Endothelial cell of umbilical vein (primary cell): ENCODE data around the gene CLIC3. TPM values are rescaled to one million over a fixed set of nuclear protein-coding genes. Genes with fewer than 3 reads are reported as not detected.

Experiments used
- BruUV-seq: library from RNA; stranded (reverse); fragments of 400-500 nt; replicated peaks from 2 replicates; lab custom pipeline; 2021; lab: Mats Ljungman, UMichigan
- CTCF ChIA-PET: fragments of 300-600, 350-600 bp; sonication (Branson Sonifier 250); formaldehyde crosslinking; loops from one replicate; lab custom pipeline; 2021; ENCODE audit warnings: antibody characterized with exemption, inconsistent platforms; lab: Charles Lee
- POLR2A ChIA-PET: fragments of 300-600, 350-600 bp; sonication (Branson Sonifier 250); formaldehyde crosslinking; loops from one replicate; lab custom pipeline; 2021; ENCODE audit warnings: antibody characterized with exemption, inconsistent platforms; lab: Charles Lee
- DNase-seq: peaks from one replicate; pipeline ENCODE4 v3.0.0-alpha.2; 2011; ENCODE audit warnings: low read depth, low spot score
- FAIRE-seq: peaks from 2 replicates; lab custom pipeline; 2011; peaks lifted over from hg19 to GRCh38; lab: Jason Lieb, UNC
- H2AFZ ChIP-seq: 2 replicates; pipeline ENCODE4 v1.6.0; 2012; ENCODE audit warnings: low read depth, low read length, control low read depth, inconsistent platforms
- H3K27ac ChIP-seq: 2 replicates; pipeline ENCODE4 v1.5.1; 2011; ENCODE audit warnings: low read depth, mild to moderate bottlenecking, control low read depth, low read length, moderate library complexity; ENCODE audit not compliant: insufficient read depth
- H3K27me3 ChIP-seq, 2 experiments: 2 replicates each; pipeline versions ENCODE4 v1.6.0 to v1.6.1; 2011; ENCODE audit warnings: low read length in 2 of 2, mixed read lengths in 1 of 2; ENCODE audit not compliant: control insufficient read depth in 2 of 2, insufficient read depth in 2 of 2
- H3K36me3 ChIP-seq, 2 experiments: 2 replicates in 1 of 2; 3 replicates in 1 of 2; pipeline ENCODE4 v1.5.1; 2011; ENCODE audit warnings: low read length in 2 of 2, mild to moderate bottlenecking in 1 of 2, moderate library complexity in 1 of 2; ENCODE audit not compliant: control insufficient read depth in 2 of 2, insufficient read depth in 2 of 2; ENCODE audit errors: extremely low read depth in 1 of 2
- H3K4me1 ChIP-seq: 3 replicates; pipeline ENCODE4 v1.5.1; 2011; ENCODE audit warnings: mild to moderate bottlenecking, low read length; ENCODE audit not compliant: control insufficient read depth, insufficient read depth; ENCODE audit errors: extremely low read depth
- H3K4me2 ChIP-seq: 2 replicates; pipeline ENCODE4 v1.6.1; 2011; ENCODE audit warnings: low read length, control low read depth, mixed read lengths; ENCODE audit not compliant: insufficient read depth
- H3K4me3 ChIP-seq, 3 experiments: fragments of 200-600 bp in 1 of 3; sonication (generic), shearing (Covaris generic) in 1 of 3; replicated peaks in 1 of 3; 2 replicates each; pipeline ENCODE4 v1.5.1; 2011 to 2016; ENCODE audit warnings: control low read depth in 3 of 3, low read length in 3 of 3, mild to moderate bottlenecking in 2 of 3, inconsistent platforms in 1 of 3, low read depth in 1 of 3, moderate library complexity in 1 of 3; ENCODE audit not compliant: insufficient read depth in 1 of 3
- H3K79me2 ChIP-seq: 2 replicates; pipeline ENCODE4 v1.6.0; 2012; ENCODE audit warnings: low read length, inconsistent platforms; ENCODE audit not compliant: control insufficient read depth, insufficient read depth
- H3K9ac ChIP-seq: replicated peaks from 2 replicates; pipeline ENCODE3; 2011; ENCODE audit warnings: low read length, control low read depth; ENCODE audit not compliant: insufficient read depth; ENCODE audit errors: extremely low read depth
- H3K9me1 ChIP-seq: replicated peaks from 3 replicates; pipeline ENCODE4 v1.6.0; 2011; ENCODE audit warnings: mild to moderate bottlenecking, low read length; ENCODE audit not compliant: control insufficient read depth, insufficient read depth; ENCODE audit errors: extremely low read depth
- H3K9me3 ChIP-seq: replicated peaks from 2 replicates; pipeline ENCODE4 v1.5.1; 2012; ENCODE audit warnings: low read length, inconsistent platforms; ENCODE audit not compliant: control insufficient read depth, insufficient read depth
- H4K20me1 ChIP-seq: replicated peaks from 2 replicates; pipeline ENCODE3; 2011; ENCODE audit warnings: mild to moderate bottlenecking, low read length; ENCODE audit not compliant: control insufficient read depth, insufficient read depth; ENCODE audit errors: extremely low read depth
- CTCF ChIP-seq, 2 donors: IDR thresholded peaks; 1 replicate in 1 of 2; 2 replicates in 1 of 2; pipeline ENCODE4 v1.5.1; 2011; ENCODE audit warnings: low read length in 2 of 2, mild to moderate bottlenecking in 2 of 2, moderate library complexity in 2 of 2, control low read depth in 1 of 2, inconsistent platforms in 1 of 2, low read depth in 1 of 2; ENCODE audit not compliant: insufficient read depth in 1 of 2; ENCODE audit errors: extremely low read depth in 1 of 2
- EZH2 ChIP-seq: IDR thresholded peaks from 2 replicates; pipeline ENCODE4 v1.6.1; 2012; ENCODE audit warnings: borderline replicate concordance, low read depth, mild to moderate bottlenecking, moderate library complexity, low read length, inconsistent platforms; ENCODE audit not compliant: severe bottlenecking
- FOS ChIP-seq: IDR thresholded peaks from 2 replicates; pipeline ENCODE4 v1.6.1; 2011; ENCODE audit warnings: mild to moderate bottlenecking, low read length, moderate library complexity, borderline replicate concordance; ENCODE audit not compliant: insufficient read depth
- GATA2 ChIP-seq: IDR thresholded peaks from 2 replicates; pipeline ENCODE4 v1.7.0; 2011; ENCODE audit warnings: low read depth, mild to moderate bottlenecking, moderate library complexity, mixed read lengths, low read length; ENCODE audit not compliant: insufficient read length, insufficient read depth
- JUN ChIP-seq: IDR thresholded peaks from 2 replicates; pipeline ENCODE4 v1.6.1; 2011; ENCODE audit warnings: borderline replicate concordance, low read depth; ENCODE audit not compliant: insufficient read length, insufficient read depth
- MAX ChIP-seq: IDR thresholded peaks from 2 replicates; pipeline ENCODE4 v1.6.1; 2011; ENCODE audit not compliant: insufficient read depth, insufficient read length
- MYC ChIP-seq: IDR thresholded peaks from one replicate; pipeline ENCODE4 v1.6.1; 2011; ENCODE audit warnings: mild to moderate bottlenecking, low read depth, low read length
- POLR2A ChIP-seq: IDR thresholded peaks from 2 replicates; pipeline ENCODE4 v1.6.1; 2012; ENCODE audit warnings: low read depth, mild to moderate bottlenecking, control low read depth, low read length
- POLR2AphosphoS5 ChIP-seq: IDR thresholded peaks from 2 replicates; pipeline ENCODE4 v1.6.1; 2012; ENCODE audit warnings: low read depth, mild to moderate bottlenecking, control low read depth, low read length, moderate library complexity; ENCODE audit not compliant: insufficient read depth
- dilution Hi-C: fragments of 300-500 bp; cut with MboI; formaldehyde crosslinking; loops from one replicate; pipeline ENCODE4 v1.15.0; 2019; ENCODE audit warnings: low sequenced_read_pairs; ENCODE audit not compliant: extremely low pct_ligation_motif_present
- intact Hi-C: fragments of 100-400 bp; cut with micrococcal nuclease; formaldehyde crosslinking; loops from one replicate; pipeline ENCODE4 v1.10.0; 2022
- polyA plus RNA-seq, 4 experiments: library from polyadenylated mRNA; depleted of rRNA in 3 of 4; stranded (reverse) in 3 of 4; unstranded in 1 of 4; fragments of >200 nt; gene quantifications; 2 replicates each; pipeline versions ENCODE4 v1.2.1 to v1.2.3, GENCODE V29; 2011 to 2012; ENCODE audit warnings: missing spikeins in 1 of 4
- total RNA-seq: library from RNA; stranded (reverse); gene quantifications from 2 replicates; pipeline ENCODE4 v1.2.3, GENCODE V29; 2021

The CLIC3 gene
- total and polyA plus RNA-seq, 2 donors (not counting 3 experiments of a cell fraction or from before 2014, with no cell fraction given), result 2.3 TPM; not detected in 1

GRCh38 chr9:136962701-136963248, 33.6 kb downstream of the CLIC3 start:
- no peaks in the 10 kb centered on the region for H3K9me1 ChIP-seq
- H3K4me3 ChIP-seq, result no peak overlapping the region
- ChIA-PET POLR2A (no interaction called here), CTCF (interaction anchor here (1.3 kb wide), 1 partner anchor 15 kb away, joined by 4 read pairs; no protein-coding TSS in a partner anchor)
- no peaks in the 10 kb centered on the region for H3K27me3 ChIP-seq
- H3K79me2 ChIP-seq, result no peaks in the 10 kb centered on the region
- no peaks in the 10 kb centered on the region for H3K9me3 ChIP-seq
- FAIRE-seq, result no peak
- intact Hi-C loops (no loop called here), dilution Hi-C loops (no loop called here)
- DNase-seq, result no peak
- no TSS peak for BruUV-seq
- no peaks in the 10 kb centered on the region for H4K20me1 ChIP-seq
- no peak for TF ChIP-seq MAX
- TF ChIP-seq JUN, result no peak
- TF ChIP-seq FOS, result no peak
- no peak for TF ChIP-seq MYC
- TF ChIP-seq CTCF (IDR thresholded peaks at IDR 0.05; ENCODE audit: extremely low read depth in 1 of 2, insufficient read depth in 1 of 2, low read depth in 1 of 2, low read length in 2 of 2), result no peak
- TF ChIP-seq POLR2AphosphoS5, result no peak
- no peak for TF ChIP-seq EZH2
- no peak for TF ChIP-seq POLR2A
- no peak for TF ChIP-seq GATA2
- H3K4me2 ChIP-seq, result no peak overlapping the region
- no peak overlapping the region for H3K9ac ChIP-seq
- no peaks in the 10 kb centered on the region for H3K4me1 ChIP-seq
- H3K27ac ChIP-seq, result no peak overlapping the region
- H2AFZ ChIP-seq, result no peak overlapping the region
- no peaks in the 10 kb centered on the region for H3K36me3 ChIP-seq
